Right lobe of liver (tissue), 4 donors: ENCODE results near the gene PGAP6.
"Not testable (repeated sequence)": the region's sequence is repeated elsewhere in the genome, so short reads cannot be mapped to it uniquely, and the experiment has no call there.

Experiments
- POLR2A ChIP-seq: fragments of 450-650 bp; IDR thresholded peaks from one replicate; pipeline ENCODE4 v1.6.1; 2017; ENCODE audit warnings: antibody characterized with exemption, mild to moderate bottlenecking
- TF ChIP-seq, protein P1 (sequence below), 4 donors: fragments of 200-600 bp in 3 of 4; fragments of 450-650 bp in 1 of 4; IDR thresholded peaks; one replicate each; pipeline versions ENCODE4 v1.5.1 to v1.8.0; 2016 to 2022; ENCODE audit warnings: antibody characterized with exemption in 4 of 4, mild to moderate bottlenecking in 2 of 4
- donor health status: DM: no; HTN: no; CAD: no.
- donor health status: DM: no; HTN: no; CAD: no.
- donor health status: DM: no; HTN: yes; CAD: no.

DNA sequence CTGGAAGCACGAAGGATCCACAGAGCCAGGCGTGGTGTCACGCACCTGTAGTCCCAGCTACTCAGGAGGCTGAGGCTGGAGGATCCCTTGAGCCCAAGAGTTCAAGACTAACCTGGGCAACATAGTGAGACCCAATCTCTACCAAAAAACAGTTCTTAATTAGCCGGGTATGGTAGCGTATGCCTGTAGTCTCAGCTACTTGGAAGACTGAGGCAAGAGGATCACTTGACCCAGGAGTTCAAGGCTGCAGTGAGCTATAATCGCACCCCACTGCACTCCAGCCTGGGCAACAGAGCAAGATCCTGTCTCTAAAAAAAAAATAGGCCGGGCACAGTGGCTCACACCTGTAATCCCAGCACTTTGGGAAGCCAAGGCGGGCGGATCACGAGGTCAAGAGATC lies 33.3 kb downstream of the PGAP6 start:
- TF ChIP-seq, protein P1, sequence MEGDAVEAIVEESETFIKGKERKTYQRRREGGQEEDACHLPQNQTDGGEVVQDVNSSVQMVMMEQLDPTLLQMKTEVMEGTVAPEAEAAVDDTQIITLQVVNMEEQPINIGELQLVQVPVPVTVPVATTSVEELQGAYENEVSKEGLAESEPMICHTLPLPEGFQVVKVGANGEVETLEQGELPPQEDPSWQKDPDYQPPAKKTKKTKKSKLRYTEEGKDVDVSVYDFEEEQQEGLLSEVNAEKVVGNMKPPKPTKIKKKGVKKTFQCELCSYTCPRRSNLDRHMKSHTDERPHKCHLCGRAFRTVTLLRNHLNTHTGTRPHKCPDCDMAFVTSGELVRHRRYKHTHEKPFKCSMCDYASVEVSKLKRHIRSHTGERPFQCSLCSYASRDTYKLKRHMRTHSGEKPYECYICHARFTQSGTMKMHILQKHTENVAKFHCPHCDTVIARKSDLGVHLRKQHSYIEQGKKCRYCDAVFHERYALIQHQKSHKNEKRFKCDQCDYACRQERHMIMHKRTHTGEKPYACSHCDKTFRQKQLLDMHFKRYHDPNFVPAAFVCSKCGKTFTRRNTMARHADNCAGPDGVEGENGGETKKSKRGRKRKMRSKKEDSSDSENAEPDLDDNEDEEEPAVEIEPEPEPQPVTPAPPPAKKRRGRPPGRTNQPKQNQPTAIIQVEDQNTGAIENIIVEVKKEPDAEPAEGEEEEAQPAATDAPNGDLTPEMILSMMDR (IDR thresholded peaks at IDR 0.05) = not testable (repeated sequence)
- TF ChIP-seq POLR2A = not testable (repeated sequence)
